ENCODE results near the gene AQP2. TPM values are rescaled to one million over a fixed set of nuclear protein-coding genes. Genes with fewer than 3 reads are reported as not detected.

AQP2 gene
- total and polyA plus RNA-seq, 2 donors (not counting 1 experiment from before 2014, with no cell fraction given), result not detected

GRCh38 chr12:49978125-49978524 is 27.6 kb downstream of the AQP2 start:
- ATAC-seq (ENCODE audit: low read depth) (no peak), DNase-seq (no peak)
- H3K27me3 ChIP-seq (replicated peaks in 1 of 4; ENCODE audit: control extremely low read depth in 1 of 4, control insufficient read depth in 3 of 4, insufficient read depth in 4 of 4, low read length in 3 of 4), result no peaks in the 10 kb centered on the region
- Mint-ChIP-seq H3K9me3 (ENCODE audit: insufficient read depth) (no peaks in the 10 kb centered on the region), H3K4me3 (no peak overlapping the region), H3K27ac (no peak overlapping the region), H3K27me3 (no peaks in the 10 kb centered on the region), H3K4me1 (no peaks in the 10 kb centered on the region)
- intact Hi-C loops (cut with micrococcal nuclease), result no loop called here
- CTCF ChIA-PET, result interaction anchor here (0.6 to 4.2 kb wide), 4 partner anchors 12 to 218 kb away, joined by 3 to 28 read pairs (median 4); no protein-coding TSS in a partner anchor
- no peak overlapping the region for H3K9ac ChIP-seq (ENCODE audit: low read length)
- H3K4me3 ChIP-seq (ENCODE audit: control extremely low read depth in 1 of 5, extremely low read depth in 1 of 5, insufficient read depth in 1 of 5, low read depth in 2 of 5, low read length in 4 of 5), result no peak overlapping the region
- WGBS (ENCODE audit: insufficient coverage), result 100% methylated on average over 2 of the region's 4 CpGs
- no peak overlapping the region for H3K4me2 ChIP-seq (replicated peaks; ENCODE audit: low read depth, low read length, poor library complexity, severe bottlenecking)
- H3K79me2 ChIP-seq (ENCODE audit: control insufficient read depth, insufficient read depth, low read length), result no peaks in the 10 kb centered on the region
- TF ChIP-seq, protein P1, sequence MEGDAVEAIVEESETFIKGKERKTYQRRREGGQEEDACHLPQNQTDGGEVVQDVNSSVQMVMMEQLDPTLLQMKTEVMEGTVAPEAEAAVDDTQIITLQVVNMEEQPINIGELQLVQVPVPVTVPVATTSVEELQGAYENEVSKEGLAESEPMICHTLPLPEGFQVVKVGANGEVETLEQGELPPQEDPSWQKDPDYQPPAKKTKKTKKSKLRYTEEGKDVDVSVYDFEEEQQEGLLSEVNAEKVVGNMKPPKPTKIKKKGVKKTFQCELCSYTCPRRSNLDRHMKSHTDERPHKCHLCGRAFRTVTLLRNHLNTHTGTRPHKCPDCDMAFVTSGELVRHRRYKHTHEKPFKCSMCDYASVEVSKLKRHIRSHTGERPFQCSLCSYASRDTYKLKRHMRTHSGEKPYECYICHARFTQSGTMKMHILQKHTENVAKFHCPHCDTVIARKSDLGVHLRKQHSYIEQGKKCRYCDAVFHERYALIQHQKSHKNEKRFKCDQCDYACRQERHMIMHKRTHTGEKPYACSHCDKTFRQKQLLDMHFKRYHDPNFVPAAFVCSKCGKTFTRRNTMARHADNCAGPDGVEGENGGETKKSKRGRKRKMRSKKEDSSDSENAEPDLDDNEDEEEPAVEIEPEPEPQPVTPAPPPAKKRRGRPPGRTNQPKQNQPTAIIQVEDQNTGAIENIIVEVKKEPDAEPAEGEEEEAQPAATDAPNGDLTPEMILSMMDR (IDR thresholded peaks at IDR 0.05), result no peak
- no peak for TF ChIP-seq EZH2 (IDR thresholded peaks at IDR 0.05; ENCODE audit: borderline replicate concordance, insufficient read depth, low read depth, low read length, poor library complexity, severe bottlenecking)
- POLR2A ChIA-PET, result no interaction called here
- no peak overlapping the region for H3K27ac ChIP-seq (ENCODE audit: low read length in 2 of 2)
- no peaks in the 10 kb centered on the region for H4K20me1 ChIP-seq (ENCODE audit: control insufficient read depth, insufficient read depth, low read length, poor library complexity, severe bottlenecking)
- no peaks in the 10 kb centered on the region for H3K36me3 ChIP-seq (replicated peaks in 1 of 2; ENCODE audit: control extremely low read depth in 1 of 2, control insufficient read depth in 1 of 2, extremely low read depth in 1 of 2, insufficient read depth in 2 of 2, low read length in 1 of 2)
- no peaks in the 10 kb centered on the region for H3K9me3 ChIP-seq (ENCODE audit: control extremely low read depth in 1 of 3, control insufficient read depth in 2 of 3, insufficient read depth in 1 of 3, low read length in 2 of 3)
- no peak overlapping the region for H2AFZ ChIP-seq (ENCODE audit: insufficient read depth, low read depth, low read length, poor library complexity, severe bottlenecking)
- H3K4me1 ChIP-seq (ENCODE audit: control insufficient read depth in 2 of 2, insufficient read depth in 2 of 2, low read length in 2 of 2), result no peaks in the 10 kb centered on the region

GRCh38 chr12:49979016-49979586 is 28.6 kb downstream of the AQP2 start:
- H4K20me1 ChIP-seq (ENCODE audit: control insufficient read depth, insufficient read depth, low read length, poor library complexity, severe bottlenecking), result no peaks in the 10 kb centered on the region
- no peaks in the 10 kb centered on the region for H3K79me2 ChIP-seq (ENCODE audit: control insufficient read depth, insufficient read depth, low read length)
- no peaks in the 10 kb centered on the region for H3K36me3 ChIP-seq (replicated peaks in 1 of 2; ENCODE audit: control extremely low read depth in 1 of 2, control insufficient read depth in 1 of 2, extremely low read depth in 1 of 2, insufficient read depth in 2 of 2, low read length in 1 of 2)
- H3K4me2 ChIP-seq (replicated peaks; ENCODE audit: low read depth, low read length, poor library complexity, severe bottlenecking), result no peak overlapping the region
- H3K4me1 Mint-ChIP-seq, result no peaks in the 10 kb centered on the region
- POLR2A ChIA-PET, result no interaction called here
- H3K27ac ChIP-seq (ENCODE audit: low read length in 2 of 2), result no peak overlapping the region
- DNase-seq (no peak), ATAC-seq (ENCODE audit: low read depth) (no peak)
- no peaks in the 10 kb centered on the region for H3K9me3 Mint-ChIP-seq (ENCODE audit: insufficient read depth)
- H3K27me3 ChIP-seq (replicated peaks in 1 of 4; ENCODE audit: control extremely low read depth in 1 of 4, control insufficient read depth in 3 of 4, insufficient read depth in 4 of 4, low read length in 3 of 4), result no peaks in the 10 kb centered on the region
- 100% methylated on average over 2 of the region's 10 CpGs for WGBS (ENCODE audit: insufficient coverage)
- no peaks in the 10 kb centered on the region for H3K27me3 Mint-ChIP-seq
- no peak overlapping the region for H3K4me3 Mint-ChIP-seq
- intact Hi-C loops (cut with micrococcal nuclease), result no loop called here
- no peak overlapping the region for H3K4me3 ChIP-seq (ENCODE audit: control extremely low read depth in 1 of 5, extremely low read depth in 1 of 5, insufficient read depth in 1 of 5, low read depth in 2 of 5, low read length in 4 of 5)
- H3K27ac Mint-ChIP-seq, result no peak overlapping the region
- TF ChIP-seq EZH2 (IDR thresholded peaks at IDR 0.05; ENCODE audit: borderline replicate concordance, insufficient read depth, low read depth, low read length, poor library complexity, severe bottlenecking), result no peak
- TF ChIP-seq, protein P1 (IDR thresholded peaks at IDR 0.05), result no peak
- no peaks in the 10 kb centered on the region for H3K9me3 ChIP-seq (ENCODE audit: control extremely low read depth in 1 of 3, control insufficient read depth in 2 of 3, insufficient read depth in 1 of 3, low read length in 2 of 3)
- H3K9ac ChIP-seq (ENCODE audit: low read length), result no peak overlapping the region
- CTCF ChIA-PET, result interaction anchor here (1.2 to 4.2 kb wide), 2 partner anchors 13 to 77 kb away, joined by 3 to 28 read pairs; no protein-coding TSS in a partner anchor
- no peak overlapping the region for H2AFZ ChIP-seq (ENCODE audit: insufficient read depth, low read depth, low read length, poor library complexity, severe bottlenecking)
- no peaks in the 10 kb centered on the region for H3K4me1 ChIP-seq (ENCODE audit: control insufficient read depth in 2 of 2, insufficient read depth in 2 of 2, low read length in 2 of 2)
